Vagina (tissue), 2 donors: ENCODE measurements around the gene MFSD8. TPM values are rescaled to one million over a fixed set of nuclear protein-coding genes. Genes with fewer than 3 reads are reported as not detected.

Experiments used
- DNase-seq, 2 donors: peaks; one replicate each; pipeline ENCODE4 v3.0.0-alpha.2; 2017; ENCODE audit errors: extremely low spot score in 2 of 2
- H3K27ac ChIP-seq: fragments of 200-600 bp; sonication (generic); one replicate; pipeline ENCODE4 v1.5.1; 2019
- H3K27me3 ChIP-seq: fragments of 200-600 bp; sonication (generic); one replicate; pipeline ENCODE4 v1.5.1; 2019
- H3K36me3 ChIP-seq, 2 donors: fragments of 200-600 bp; sonication (generic); one replicate each; pipeline ENCODE4 v1.5.1; 2017 to 2019
- H3K4me1 ChIP-seq: fragments of 200-600 bp; sonication (generic); one replicate; pipeline ENCODE4 v1.5.1; 2019
- H3K4me3 ChIP-seq, 2 donors: fragments of 200-600 bp; sonication (generic); 1 replicate in 1 of 2; 2 replicates in 1 of 2; pipeline ENCODE4 v1.5.1; 2016 to 2019
- H3K9me3 ChIP-seq: fragments of 200-600 bp; sonication (generic); one replicate; pipeline ENCODE4 v1.5.1; 2019
- CTCF ChIP-seq, 3 experiments: fragments of 450-650 bp in 2 of 3; fragments of 200-600 bp in 1 of 3; sonication (generic) in 1 of 3; IDR thresholded peaks; one replicate each; pipeline ENCODE4 v1.5.1; 2017 to 2019; ENCODE audit warnings: antibody characterized with exemption in 3 of 3, mild to moderate bottlenecking in 2 of 3, moderate library complexity in 2 of 3
- POLR2A ChIP-seq, 2 donors: fragments of 450-650 bp; IDR thresholded peaks; one replicate each; pipeline ENCODE4 v1.6.1; 2017; ENCODE audit warnings: antibody characterized with exemption in 2 of 2, mild to moderate bottlenecking in 2 of 2, moderate library complexity in 2 of 2
- POLR2AphosphoS5 ChIP-seq, 2 donors: sonication (generic); formaldehyde crosslinking; IDR thresholded peaks; one replicate each; pipeline ENCODE4 v1.9.0; 2017; ENCODE audit warnings: antibody characterized with exemption in 2 of 2, mild to moderate bottlenecking in 2 of 2, low read depth in 1 of 2; ENCODE audit not compliant: insufficient read depth in 1 of 2
- intact Hi-C: fragments of 100-400 bp; cut with DNase I; formaldehyde crosslinking; loops from one replicate; pipeline ENCODE4 v1.15.1; 2023
- total RNA-seq: library from RNA; depleted of rRNA; stranded (reverse); fragments of >200 nt; gene quantifications from one replicate; pipeline ENCODE4 v1.2.3, GENCODE V29; 2016

The MFSD8 gene
- total RNA-seq, 1 donor from 2014 or later, result 38.8 TPM

- Histone ChIP-seq H3K4me3 (peak overlapping the region; percentile 78 to 97), H3K36me3 (no peaks in the 10 kb centered on the region), H3K27ac (no peak overlapping the region), H3K27me3 (no peaks in the 10 kb centered on the region), H3K9me3 (no peaks in the 10 kb centered on the region), H3K4me1 (peaks cover 14% of the 10 kb centered on the region)
- no peak for DNase-seq
- no peak for TF ChIP-seq POLR2AphosphoS5 (IDR thresholded peaks at IDR 0.05; ENCODE audit: insufficient read depth in 1 of 2, low read depth in 1 of 2)
- no peak for TF ChIP-seq POLR2A (IDR thresholded peaks at IDR 0.05)
- TF ChIP-seq CTCF (IDR thresholded peaks at IDR 0.05), result no peak
- intact Hi-C loops, result no loop called here
These were observed 83.5 kb downstream of the MFSD8 start for GRCh38 chr4:127881563-127881864.

GRCh38 chr4:127880763-127881562 lies 84.0 kb downstream of the MFSD8 start, which contains the start of gene PLK4:
PLK4 (plus strand) TSS chr4:127880893; CDS start chr4:127881135, 242 bp downstream.
- intact Hi-C loops, result no loop called here
- Histone ChIP-seq H3K4me3 (peak within 1 kb of the TSS; percentile 78 to 97), H3K27me3 (no peaks in the 10 kb centered on the region), H3K36me3 (no peaks in the 10 kb centered on the region), H3K9me3 (no peaks in the 10 kb centered on the region), H3K4me1 (peaks cover 14% of the 10 kb centered on the region), H3K27ac (peak within 1 kb of the TSS; percentile 83)
- TF ChIP-seq POLR2A (IDR thresholded peaks at IDR 0.05) (peak in 1 of 2 donors; percentile 39), CTCF (IDR thresholded peaks at IDR 0.05) (no peak), POLR2AphosphoS5 (IDR thresholded peaks at IDR 0.05; ENCODE audit: insufficient read depth in 1 of 2, low read depth in 1 of 2) (peak; percentile 77 to 93)
- peak; percentile 94 to 98 for DNase-seq

- TF ChIP-seq POLR2AphosphoS5 (IDR thresholded peaks at IDR 0.05; ENCODE audit: insufficient read depth in 1 of 2, low read depth in 1 of 2), result no peak
- no peak for TF ChIP-seq CTCF (IDR thresholded peaks at IDR 0.05)
- no peak for TF ChIP-seq POLR2A (IDR thresholded peaks at IDR 0.05)
These were observed 89.2 kb downstream of the MFSD8 start for GRCh38 chr4:127875791-127876190.

GRCh38 chr4:127870688-127871087 lies 94.3 kb downstream of the MFSD8 start:
- Histone ChIP-seq H3K9me3 (no peaks in the 10 kb centered on the region), H3K36me3 (no peaks in the 10 kb centered on the region), H3K27ac (no peak overlapping the region), H3K4me1 (peaks cover 17% of the 10 kb centered on the region), H3K27me3 (no peaks in the 10 kb centered on the region), H3K4me3 (no peak overlapping the region)
- TF ChIP-seq CTCF (IDR thresholded peaks at IDR 0.05), result no peak
- no peak for DNase-seq
- intact Hi-C loops, result no loop called here

More at GRCh38 chr4:127875791-127876190, 89.2 kb downstream of the MFSD8 start:
- Histone ChIP-seq H3K36me3 (no peaks in the 10 kb centered on the region), H3K27me3 (no peaks in the 10 kb centered on the region), H3K4me3 (no peak overlapping the region), H3K4me1 (peaks cover 15% of the 10 kb centered on the region), H3K27ac (no peak overlapping the region), H3K9me3 (no peaks in the 10 kb centered on the region)
- intact Hi-C loops, result no loop called here
- no peak for DNase-seq

GRCh38 chr4:127870281-127870680 lies 94.7 kb downstream of the MFSD8 start:
- intact Hi-C loops, result no loop called here
- Histone ChIP-seq H3K27ac (no peak overlapping the region), H3K4me1 (peaks cover 17% of the 10 kb centered on the region), H3K9me3 (no peaks in the 10 kb centered on the region), H3K36me3 (no peaks in the 10 kb centered on the region), H3K4me3 (no peak overlapping the region), H3K27me3 (no peaks in the 10 kb centered on the region)
- no peak for DNase-seq
- TF ChIP-seq POLR2A (IDR thresholded peaks at IDR 0.05), result no peak
- no peak for TF ChIP-seq CTCF (IDR thresholded peaks at IDR 0.05)
- TF ChIP-seq POLR2AphosphoS5 (IDR thresholded peaks at IDR 0.05; ENCODE audit: insufficient read depth in 1 of 2, low read depth in 1 of 2), result no peak
